HG03175 (cell line): ENCODE results near the gene CD164L2.
"Not testable (repeated sequence)": the region's sequence is repeated elsewhere in the genome, so short reads cannot be mapped to it uniquely, and the experiment has no call there.

Experiments
- ATAC-seq: cut with Tn5 transposase; IDR thresholded peaks from one replicate; pipeline ENCODE4 v1.9.1; 2021; ENCODE audit warnings: mild to moderate bottlenecking, moderate library complexity; ENCODE audit not compliant: unreplicated experiment

Gene CD164L2

DNA sequence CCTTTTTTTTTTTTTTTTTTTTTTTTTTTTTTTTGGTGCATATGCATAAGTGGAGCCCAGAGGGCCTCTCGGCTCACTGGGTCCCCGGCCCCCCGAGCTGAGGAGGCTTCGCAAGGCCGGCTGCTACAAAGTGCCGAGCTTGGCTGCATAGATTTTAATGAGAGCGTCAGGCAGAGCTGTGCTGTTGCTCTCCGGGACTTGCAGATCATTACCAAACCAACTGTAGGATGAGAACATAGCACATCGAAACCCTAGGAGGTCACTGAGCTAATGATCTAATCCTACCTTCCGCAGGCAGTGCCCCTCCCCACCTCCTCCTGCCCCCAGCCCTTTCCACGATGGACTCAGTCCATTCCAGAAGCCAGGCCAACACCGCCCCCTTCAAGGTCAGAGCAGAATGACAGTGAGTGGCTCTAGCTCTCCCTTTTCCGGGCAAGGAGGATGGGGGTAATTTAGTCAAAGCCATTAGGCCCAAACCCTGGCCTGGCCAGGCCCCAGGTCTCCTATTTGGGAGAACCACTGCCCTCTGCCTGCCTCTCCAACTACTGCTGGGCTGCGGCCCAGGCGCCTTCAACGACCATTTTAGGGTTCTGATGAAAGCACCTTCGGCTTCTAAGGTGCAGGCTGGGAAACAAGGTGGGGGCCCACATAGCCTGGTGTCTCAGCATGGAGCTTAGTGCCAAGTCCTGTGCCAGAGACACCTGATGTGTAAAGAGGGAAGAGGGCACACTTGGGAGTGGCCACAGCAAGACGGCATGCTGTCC lies 22.6 kb upstream of the CD164L2 start:
- not testable (repeated sequence) for ATAC-seq

DNA sequence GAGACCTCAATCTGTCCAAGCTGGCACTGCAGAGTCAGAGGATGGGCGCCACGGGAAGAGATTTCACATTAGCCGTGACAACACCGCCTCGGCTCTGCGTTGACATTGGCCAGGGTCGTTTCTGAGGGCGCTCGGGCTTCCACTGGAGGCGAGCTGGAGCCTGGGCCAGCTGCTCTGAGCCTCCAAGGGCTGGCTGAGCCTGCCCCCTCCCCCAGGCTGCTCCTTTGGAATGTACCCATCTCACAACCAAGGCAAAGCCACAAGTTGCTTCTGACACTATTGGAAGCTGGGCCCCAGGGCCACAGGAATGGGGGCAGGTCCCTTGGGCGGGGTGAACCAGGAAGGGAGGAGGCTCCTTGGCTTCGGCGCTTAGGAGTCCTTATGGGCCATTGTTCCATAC lies 21.9 kb upstream of the CD164L2 start:
- ATAC-seq = no peak

DNA sequence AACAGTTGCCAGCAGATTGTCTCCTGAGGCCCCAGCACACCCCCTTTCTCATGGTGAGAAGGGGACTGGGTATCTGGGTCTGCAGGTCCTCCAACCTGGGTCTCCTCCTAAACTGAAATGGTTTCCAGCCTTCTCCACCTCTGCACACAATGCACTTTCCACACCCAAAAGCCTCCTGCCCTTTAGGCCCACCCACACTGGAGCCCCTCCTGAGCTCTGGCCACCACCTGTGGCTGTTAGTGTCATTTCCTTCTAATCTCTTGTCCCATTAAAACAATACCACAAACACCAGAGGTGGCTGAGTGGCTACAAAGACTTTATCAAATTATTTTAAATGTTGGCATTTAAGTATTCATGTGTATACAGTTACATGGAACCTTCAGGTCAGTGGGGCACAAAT lies 20.8 kb upstream of the CD164L2 start:
- ATAC-seq = no peak

DNA sequence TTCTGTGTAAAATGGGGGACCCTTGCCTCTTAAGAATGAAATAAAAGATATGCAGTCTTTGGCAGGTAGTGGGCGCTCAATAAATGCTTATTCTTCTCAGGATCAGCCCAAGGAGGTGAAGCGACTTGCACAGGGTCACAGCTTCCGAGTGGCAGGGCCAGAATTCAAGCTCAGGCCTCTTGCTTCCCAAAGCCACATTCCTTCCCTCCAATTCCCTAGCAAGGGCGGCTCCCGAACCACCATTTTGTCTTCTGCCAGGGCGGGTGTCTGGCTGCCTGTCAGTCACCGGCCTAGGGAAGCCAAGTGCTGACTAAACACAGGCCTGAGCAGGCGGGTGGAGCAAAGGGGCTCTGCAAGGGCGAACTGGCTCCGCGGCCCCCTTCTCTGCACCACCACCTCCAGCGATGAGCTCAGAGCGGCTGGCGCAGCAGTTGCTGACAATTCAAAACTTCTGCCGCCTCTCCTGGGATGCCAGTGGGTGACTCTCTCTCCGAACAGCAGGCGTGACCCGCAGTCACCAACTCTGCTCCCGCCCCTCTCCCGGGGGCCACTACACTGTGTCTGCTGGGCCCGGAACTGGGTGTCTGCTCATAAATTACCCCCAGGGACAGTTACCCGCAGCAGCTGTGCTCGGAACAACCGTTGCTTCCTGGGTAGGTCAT lies 20.1 kb upstream of the CD164L2 start:
- no peak for ATAC-seq

DNA sequence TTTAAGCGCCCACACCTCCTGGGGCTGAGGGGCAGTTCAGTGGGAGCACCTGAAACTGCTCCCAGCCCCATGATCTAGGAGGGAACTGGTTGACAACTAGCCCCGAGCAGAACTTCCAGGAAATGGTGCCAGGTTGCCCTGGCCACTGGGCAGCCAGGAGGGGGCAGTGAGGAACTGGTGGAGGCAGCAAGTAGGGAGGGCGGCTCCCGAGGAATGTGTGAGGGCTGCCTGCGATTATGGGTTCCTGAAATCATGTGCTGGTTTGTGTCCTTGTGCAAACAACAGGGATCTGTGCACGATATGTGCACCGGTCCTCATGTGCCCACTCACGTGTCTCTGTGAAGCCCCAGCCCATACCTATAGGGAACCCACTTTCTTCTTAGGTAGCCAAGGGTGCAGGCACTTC lies 19.2 kb upstream of the CD164L2 start:
- no peak for ATAC-seq

DNA sequence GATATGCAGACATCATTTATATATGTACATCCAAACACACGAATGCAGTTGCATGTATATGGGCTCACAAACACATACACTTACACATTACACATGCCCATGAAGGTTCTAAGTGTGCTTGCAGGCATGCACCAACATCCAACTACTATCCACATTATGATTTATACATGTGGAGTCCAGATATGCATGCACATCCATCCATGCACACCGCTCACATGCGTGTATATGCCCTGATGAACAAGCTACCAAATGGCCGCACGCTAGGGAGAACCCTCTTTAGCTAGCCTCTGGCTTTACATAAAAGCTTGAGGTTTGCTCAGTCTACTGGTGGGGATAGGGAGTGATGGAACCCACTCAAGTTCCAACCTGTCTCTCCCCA lies 17.8 kb upstream of the CD164L2 start:
- no peak for ATAC-seq

DNA sequence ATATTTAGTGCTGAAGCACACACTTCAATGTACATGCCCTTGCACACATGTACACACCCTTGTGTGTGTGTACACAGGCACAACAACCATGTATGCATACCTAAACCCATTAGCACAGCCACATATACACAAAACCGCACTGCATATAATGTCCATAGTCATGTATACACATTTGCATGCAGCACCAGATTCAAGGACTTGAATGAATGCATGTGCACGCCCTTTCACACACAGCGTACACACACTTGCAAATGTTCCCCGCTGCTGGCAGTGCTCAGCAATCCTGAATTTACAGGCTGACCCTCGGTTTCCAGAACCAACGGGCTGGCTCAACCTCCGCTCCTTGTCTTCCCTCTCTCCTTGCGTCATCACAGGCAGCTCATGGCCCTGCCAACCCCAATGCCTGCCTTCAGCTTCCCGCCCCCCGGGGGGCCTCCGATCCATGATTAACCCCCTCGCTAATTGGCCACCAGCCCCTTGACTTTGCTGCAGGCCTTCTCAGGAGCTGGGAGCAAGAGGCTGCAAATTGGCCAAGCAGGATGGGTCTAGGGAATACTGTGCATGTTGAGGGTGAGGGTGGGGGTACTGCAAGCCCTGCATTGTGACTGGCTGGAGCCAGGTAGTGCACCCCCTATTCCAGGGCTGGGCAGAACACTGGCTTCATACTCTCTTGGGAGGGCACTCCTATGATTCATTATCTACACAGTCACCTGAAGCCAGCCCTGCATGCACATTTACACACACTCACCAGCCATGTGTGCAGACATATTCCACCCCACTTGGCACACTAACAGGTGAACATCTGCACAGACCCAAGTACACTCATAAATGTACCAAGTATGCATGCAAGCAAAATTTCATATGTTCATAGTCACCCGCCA lies 17.2 kb upstream of the CD164L2 start:
- ATAC-seq = no peak

DNA sequence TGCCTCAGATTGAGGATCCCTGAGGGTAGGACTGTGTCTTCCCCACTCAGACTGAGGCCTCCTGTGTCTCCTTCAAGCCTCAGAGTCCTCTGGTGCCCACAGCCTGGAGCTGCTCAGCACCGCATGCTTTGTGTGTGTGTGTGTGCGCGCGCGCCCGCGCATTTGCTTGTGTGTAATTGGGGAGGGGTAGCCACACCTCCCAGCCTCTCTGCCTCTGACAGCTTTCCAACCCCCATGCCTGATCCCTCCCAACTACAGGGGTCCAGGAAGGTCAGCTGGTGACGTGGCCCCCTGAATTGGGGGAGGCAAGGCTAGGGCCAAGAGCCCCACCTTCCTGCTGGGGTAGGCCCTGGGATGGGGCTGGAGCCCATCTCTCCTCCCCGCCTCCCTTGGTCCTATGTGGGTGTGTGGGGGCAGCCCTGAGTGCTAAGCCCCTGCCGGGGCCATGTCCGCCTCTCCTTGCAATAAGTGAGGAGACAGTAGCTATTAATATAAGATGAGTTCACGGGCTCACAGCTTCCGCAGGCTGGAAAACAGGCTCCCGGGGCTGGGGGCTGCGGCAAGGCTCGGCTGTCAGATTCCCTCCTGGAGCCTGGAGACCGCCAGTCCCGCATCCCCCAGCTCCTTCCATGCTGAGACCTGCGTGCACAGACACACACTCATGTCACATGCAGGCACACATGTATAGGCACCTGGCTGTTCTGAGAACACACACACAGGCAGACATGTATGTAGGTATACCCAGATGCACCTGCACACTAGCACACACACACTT lies 16.3 kb upstream of the CD164L2 start:
- no peak for ATAC-seq

DNA sequence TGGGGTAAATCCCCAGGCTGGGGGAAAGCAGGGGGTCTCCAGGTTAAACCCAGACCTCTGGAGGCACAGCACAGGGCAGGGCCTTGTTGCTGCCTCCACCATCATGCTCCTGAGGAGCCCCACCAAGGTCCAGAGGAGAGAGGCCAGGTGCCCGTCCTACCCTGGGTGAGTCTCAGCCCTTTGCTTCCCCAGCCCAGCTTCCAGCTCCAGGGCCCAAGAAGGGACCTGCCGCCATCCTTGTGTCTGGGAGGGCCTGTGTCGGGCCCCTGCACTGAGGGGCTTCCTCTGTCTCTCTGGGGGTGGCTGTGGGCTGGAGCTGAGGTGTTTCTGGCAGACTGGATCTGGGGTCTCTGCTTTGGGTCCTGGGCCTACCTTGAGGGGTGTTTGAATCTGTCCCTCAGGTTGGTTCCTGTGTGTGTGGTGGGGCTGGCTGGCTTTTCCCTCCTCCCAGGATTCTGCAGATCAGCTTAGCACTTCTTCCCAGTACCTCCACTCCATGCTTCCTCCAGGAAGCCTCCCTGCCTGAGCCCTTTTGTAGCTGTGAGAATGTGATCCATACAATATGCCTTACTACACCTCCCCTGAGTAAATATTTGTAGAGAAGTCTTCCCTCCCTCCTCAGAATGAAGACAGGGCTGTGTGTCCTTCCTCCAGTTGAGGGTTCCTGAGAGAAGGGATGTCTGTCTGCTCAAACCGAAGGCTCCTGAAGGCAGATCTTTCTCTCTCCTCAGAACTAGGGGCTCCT lies 15.4 kb upstream of the CD164L2 start:
- no peak for ATAC-seq

DNA sequence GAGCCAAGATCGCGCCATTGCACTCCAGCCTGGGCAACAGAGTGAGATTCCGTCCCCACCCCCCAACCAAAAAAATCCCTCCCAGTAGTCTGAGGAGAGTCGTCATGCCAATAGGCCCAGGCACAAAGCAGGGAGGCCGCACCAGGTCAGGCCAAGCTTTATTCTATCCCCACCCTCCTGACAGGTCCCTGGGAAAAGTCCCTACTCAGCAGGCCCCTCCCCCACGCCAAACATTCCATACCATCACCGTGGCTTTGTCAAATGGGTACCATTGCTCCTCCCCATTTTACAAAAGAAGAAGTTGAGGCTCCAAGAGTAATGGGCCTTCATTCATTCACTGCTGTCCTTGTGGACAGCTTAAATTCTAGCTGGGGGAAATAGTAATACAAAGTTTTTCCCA lies 14.6 kb upstream of the CD164L2 start:
- no peak for ATAC-seq

DNA sequence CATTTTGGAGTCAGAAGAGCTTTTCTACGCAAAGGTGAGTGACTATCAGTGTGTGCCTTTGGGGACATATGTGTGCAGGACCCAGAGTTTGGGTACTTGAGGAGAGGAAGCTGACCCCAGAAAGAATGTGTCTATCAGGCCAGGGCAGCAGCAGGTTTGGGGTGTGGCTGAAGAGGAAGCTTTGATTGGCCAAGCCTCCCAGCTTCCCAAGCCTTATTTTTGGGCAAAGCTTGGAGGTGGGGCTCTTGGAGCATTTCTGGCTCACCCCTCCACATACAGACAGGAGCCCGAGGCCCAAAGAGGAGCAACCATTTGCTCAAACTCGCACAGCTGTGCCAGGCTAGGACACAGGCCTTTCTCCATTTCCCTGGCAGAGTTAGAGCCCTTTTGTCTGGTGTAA lies 14.0 kb upstream of the CD164L2 start:
- ATAC-seq = no peak

DNA sequence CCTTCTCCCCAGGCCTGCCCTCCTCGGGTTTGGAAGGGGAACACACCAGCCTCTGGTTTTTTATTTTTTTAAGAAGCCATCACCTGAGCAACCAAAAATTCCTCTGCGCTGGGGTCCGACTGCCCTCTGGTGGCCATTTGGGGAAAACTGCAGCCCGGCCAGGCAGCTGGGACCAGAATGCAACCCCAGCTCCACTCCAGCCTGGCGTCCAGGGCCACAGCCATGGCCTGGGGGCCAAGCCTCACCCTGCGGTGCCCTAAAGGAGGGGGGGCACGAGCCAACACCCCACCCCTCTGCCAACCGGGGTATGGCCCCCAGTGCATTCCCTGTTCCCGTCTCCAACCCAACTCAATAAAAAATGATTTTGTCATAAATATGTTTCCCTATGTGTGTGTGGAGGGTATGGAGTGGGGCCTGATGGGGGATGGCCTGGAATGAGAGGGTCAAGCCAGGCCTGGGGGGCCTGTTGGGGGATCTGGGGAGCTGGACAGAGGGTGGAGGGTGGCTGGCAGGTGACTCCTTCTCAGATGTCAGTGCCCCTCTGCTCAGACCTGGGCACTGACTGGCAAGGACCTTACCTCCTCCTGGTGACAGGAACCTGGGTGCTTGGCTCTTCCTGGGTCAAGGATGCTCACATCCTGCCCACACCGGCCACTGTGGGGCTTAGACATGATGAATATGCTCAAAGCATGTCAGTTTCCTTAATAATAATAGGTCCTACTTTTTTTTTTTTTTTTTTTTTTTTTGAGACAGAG lies 12.5 kb upstream of the CD164L2 start:
- ATAC-seq = no peak

DNA sequence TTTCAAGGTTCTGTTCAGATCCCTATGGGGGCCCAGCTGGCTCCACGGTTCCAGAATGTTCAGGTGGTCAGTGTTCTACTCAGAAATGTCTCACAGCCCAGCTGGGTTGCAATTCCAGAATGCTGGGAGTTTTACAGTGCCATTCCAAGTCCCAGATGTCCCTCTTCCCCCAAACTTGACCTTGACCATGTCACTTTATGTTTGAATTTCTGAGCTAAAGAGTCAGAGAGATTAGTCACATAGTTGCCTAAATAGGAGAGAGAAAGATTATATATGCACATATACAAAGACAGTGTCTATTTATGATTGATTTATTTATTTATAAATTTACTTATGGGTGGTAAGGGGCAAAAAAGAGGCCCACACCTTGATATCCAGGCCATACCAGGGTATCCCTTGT lies 11.8 kb upstream of the CD164L2 start:
- ATAC-seq = no peak

DNA sequence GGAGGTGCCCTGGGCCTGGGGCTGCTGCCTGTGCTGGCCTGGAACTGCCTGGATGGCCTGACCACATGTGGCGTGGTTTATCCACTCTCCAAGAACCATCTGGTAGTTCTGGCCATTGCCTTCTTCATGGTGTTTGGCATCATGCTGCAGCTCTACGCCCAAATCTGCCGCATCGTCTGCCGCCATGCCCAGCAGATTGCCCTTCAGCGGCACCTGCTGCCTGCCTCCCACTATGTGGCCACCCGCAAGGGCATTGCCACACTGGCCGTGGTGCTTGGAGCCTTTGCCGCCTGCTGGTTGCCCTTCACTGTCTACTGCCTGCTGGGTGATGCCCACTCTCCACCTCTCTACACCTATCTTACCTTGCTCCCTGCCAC lies 11.1 kb upstream of the CD164L2 start:
- no peak for ATAC-seq

DNA sequence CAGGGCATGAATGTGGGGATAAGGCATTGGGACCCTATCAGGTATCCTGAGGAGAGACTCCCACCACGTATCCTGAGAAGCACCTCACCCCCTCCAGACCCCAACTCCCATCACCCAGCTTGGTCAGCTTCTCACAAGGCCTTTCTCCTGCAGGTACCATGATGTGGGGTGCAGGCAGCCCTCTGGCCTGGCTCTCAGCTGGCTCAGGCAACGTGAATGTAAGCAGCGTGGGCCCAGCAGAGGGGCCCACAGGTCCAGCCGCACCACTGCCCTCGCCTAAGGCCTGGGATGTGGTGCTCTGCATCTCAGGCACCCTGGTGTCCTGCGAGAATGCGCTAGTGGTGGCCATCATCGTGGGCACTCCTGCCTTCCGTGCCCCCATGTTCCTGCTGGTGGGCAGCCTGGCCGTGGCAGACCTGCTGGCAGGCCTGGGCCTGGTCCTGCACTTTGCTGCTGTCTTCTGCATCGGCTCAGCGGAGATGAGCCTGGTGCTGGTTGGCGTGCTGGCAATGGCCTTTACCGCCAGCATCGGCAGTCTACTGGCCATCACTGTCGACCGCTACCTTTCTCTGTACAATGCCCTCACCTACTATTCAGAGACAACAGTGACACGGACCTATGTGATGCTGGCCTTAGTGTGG lies 10.6 kb upstream of the CD164L2 start:
- ATAC-seq = no peak

DNA sequence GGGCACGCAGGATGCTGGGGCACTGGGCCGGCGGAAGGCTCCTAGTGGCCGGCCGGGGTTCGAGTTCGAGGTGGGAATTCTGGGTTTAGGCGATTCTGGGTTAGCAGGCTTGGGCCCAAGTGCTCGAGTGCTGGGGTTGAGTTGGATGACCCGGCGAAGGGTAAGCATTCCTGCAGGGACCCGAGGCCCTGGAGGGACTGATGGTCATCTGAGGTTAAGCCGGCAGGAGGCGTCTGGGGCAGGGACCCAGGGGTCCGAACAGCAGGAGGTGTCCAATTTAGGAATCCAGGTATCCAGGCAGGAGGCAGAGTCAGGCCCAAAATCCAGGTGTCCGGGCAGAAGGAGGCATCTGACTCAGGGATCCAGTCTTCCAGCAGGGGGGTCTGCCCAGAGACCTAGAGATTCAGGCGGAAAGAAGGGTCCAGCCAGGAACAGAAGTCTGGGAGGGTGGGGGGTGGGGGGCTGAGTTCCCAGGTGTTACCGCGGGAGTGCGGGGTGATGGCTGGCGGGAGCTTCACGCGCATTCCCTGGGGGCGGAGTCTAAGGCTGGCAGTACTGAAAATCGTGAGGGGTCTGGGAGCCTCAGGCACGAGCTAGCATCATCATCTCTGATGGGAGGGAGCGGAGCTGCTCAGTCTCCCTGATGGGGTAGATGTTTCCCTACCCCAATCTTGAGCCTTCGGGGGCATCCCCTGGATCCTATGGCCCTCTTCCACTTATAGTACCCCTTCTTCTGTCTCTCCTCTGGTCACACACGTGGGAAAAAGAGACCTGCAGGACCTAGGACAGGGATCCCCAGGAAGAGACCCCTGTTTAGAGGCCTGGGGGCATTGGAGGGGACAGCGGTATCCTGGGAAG lies 9.9 kb upstream of the CD164L2 start:
- no peak for ATAC-seq

DNA sequence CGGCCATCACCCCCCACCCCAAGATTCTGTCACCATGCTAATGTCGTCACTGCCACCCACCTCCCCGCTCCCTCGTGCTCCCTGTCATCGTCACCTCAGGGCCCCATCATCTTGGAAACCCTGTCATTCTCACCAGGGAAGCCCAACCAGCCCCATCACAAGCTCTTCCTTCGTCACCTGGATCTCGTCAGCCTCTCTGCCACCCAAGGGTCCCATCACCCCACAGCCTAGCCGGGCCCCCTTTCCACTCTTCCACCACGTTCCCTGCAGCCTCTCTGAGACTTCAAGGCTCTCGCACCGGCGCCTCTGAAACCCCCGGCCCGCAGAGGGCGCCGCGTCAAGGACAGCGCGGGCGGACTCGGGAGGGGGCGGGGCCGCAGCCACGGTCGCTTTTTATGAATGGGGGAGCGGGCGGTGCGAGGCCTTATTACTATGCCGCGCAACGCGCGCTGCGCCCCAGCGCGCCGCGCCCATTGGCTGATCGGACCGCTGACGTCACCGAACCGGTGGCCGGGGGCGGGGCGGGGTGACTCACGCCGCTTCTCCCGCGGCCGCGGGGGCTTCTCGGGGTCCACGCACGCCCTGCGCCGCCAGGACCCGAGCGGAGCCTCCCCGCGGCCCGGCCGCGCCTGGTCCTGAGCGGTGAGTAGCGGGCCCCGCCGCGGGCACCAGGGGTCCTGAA lies 9.1 kb upstream of the CD164L2 start, which contains the start of gene GPR3:
Gene GPR3, plus strand, starts transcription at position 527 of the 682 bp plus-strand sequence. CDS start 1,177 bp downstream, outside the sequence.
- peak; percentile 76 for ATAC-seq
